Measurements from ENCODE around the gene HS3ST1.

DNA sequence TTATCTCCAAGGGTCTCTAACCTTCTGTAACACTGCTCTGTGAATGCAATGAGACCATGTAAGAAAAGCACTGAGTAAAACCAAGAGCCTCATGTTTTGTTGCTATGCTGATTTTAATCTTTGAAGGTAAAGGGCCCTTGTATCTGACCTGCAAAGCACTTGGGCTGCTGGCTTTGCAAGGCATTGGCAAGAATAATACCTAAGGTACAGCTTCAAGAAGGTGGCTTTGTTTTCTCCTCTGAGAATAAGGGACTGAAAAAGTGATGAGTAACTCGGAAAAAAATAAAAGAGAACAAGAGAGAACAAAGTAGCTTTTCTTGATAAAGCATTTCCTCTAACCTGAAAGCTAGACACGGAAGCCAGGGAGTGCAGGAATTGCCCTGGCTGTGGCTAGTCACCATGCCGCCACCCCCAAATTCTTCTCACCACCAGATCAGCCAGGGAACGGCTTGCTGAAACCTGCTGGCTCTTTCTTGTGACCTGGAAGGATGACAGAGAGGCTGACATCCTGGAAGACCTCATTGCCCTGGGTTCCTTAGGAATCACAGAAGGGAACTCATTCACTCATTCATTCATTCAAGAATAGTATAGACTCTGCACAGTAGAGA, 41.8 kb upstream of the HS3ST1 start:
- TF ChIP-seq, protein P1, sequence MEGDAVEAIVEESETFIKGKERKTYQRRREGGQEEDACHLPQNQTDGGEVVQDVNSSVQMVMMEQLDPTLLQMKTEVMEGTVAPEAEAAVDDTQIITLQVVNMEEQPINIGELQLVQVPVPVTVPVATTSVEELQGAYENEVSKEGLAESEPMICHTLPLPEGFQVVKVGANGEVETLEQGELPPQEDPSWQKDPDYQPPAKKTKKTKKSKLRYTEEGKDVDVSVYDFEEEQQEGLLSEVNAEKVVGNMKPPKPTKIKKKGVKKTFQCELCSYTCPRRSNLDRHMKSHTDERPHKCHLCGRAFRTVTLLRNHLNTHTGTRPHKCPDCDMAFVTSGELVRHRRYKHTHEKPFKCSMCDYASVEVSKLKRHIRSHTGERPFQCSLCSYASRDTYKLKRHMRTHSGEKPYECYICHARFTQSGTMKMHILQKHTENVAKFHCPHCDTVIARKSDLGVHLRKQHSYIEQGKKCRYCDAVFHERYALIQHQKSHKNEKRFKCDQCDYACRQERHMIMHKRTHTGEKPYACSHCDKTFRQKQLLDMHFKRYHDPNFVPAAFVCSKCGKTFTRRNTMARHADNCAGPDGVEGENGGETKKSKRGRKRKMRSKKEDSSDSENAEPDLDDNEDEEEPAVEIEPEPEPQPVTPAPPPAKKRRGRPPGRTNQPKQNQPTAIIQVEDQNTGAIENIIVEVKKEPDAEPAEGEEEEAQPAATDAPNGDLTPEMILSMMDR (conservative IDR thresholded peaks at IDR 0.05) = no peak
- no peak for TF ChIP-seq EZH2 (IDR thresholded peaks at IDR 0.05; ENCODE audit: low read depth)
